Gastroesophageal sphincter (tissue), 4 donors: ENCODE measurements around the gene SLC7A14. TPM values are rescaled to one million over a fixed set of nuclear protein-coding genes. Genes with fewer than 3 reads are reported as not detected.

Experiments
- ATAC-seq: fragments of 150-250 bp; one replicate; pipeline ENCODE4 v1.9.1; 2016; ENCODE audit warnings: mild to moderate bottlenecking, moderate library complexity
- H3K27ac ChIP-seq, 4 donors: fragments of 200-600 bp; sonication (generic) in 3 of 4; 1 replicate in 3 of 4; 2 replicates in 1 of 4; pipeline ENCODE4 v1.5.1; 2016 to 2019
- H3K27me3 ChIP-seq: fragments of 200-600 bp; sonication (generic); one replicate; pipeline ENCODE4 v1.5.1; 2019
- H3K36me3 ChIP-seq, 2 donors: fragments of 200-600 bp; sonication (generic); one replicate each; pipeline ENCODE4 v1.5.1; 2019; ENCODE audit warnings: control low read depth in 1 of 2
- H3K4me1 ChIP-seq, 3 donors: fragments of 200-600 bp; sonication (generic); 1 replicate in 2 of 3; 2 replicates in 1 of 3; pipeline ENCODE4 v1.5.1; 2016 to 2019; ENCODE audit warnings: control low read depth in 2 of 3
- H3K4me3 ChIP-seq, 2 donors: fragments of 200-600 bp; sonication (generic); one replicate each; pipeline ENCODE4 v1.5.1; 2019; ENCODE audit warnings: mild to moderate bottlenecking in 1 of 2, moderate library complexity in 1 of 2
- H3K9me3 ChIP-seq, 3 donors: fragments of 200-600 bp; sonication (generic); one replicate each; pipeline ENCODE4 v1.5.1; 2017 to 2019; ENCODE audit warnings: control low read depth in 2 of 3
- CTCF ChIP-seq, 4 experiments: fragments of 200-600 bp in 2 of 4; fragments of 450-650 bp in 2 of 4; sonication (generic) in 1 of 4; IDR thresholded peaks; one replicate each; pipeline ENCODE4 v1.5.1; 2017 to 2019; ENCODE audit warnings: antibody characterized with exemption in 4 of 4, mild to moderate bottlenecking in 2 of 4, moderate library complexity in 2 of 4
- EP300 ChIP-seq: sonication (generic); formaldehyde crosslinking; IDR thresholded peaks from one replicate; pipeline ENCODE4 v1.6.1; 2017; ENCODE audit warnings: antibody characterized with exemption, mild to moderate bottlenecking
- POLR2A ChIP-seq, 2 donors: fragments of 450-650 bp; IDR thresholded peaks; one replicate each; pipeline ENCODE4 v1.6.1; 2017; ENCODE audit warnings: antibody characterized with exemption in 2 of 2, mild to moderate bottlenecking in 2 of 2, moderate library complexity in 1 of 2
- POLR2AphosphoS5 ChIP-seq: sonication (generic); formaldehyde crosslinking; IDR thresholded peaks from one replicate; pipeline ENCODE4 v1.6.1; 2017; ENCODE audit warnings: antibody characterized with exemption
- WGBS, 2 donors: methylation state at CpG; one replicate each; pipeline ENCODE4 v1.1.5; 2018; ENCODE audit warnings: low coverage in 1 of 2; 5-methylcytosine and 5-hydroxymethylcytosine counted together
- total RNA-seq, 4 donors: library from RNA; depleted of rRNA; stranded (reverse); fragments of >200 nt; gene quantifications; one replicate each; pipeline ENCODE4 v1.1.0, GENCODE V29; 2016

The SLC7A14 gene
- total RNA-seq, result under 1 TPM; under 0.01 to 0.99 (median 0.43) TPM

- Histone ChIP-seq H3K27ac (no peak within 1 kb of the TSS), H3K36me3 (no peaks in the 10 kb centered on the region), H3K9me3 (peaks cover 0 to 7% (median 0%) of the 10 kb centered on the region in 3 donors), H3K4me3 (peak within 1 kb of the TSS in 1 of 2 donors; percentile 11), H3K4me1 (peaks cover 0 to 13% (median 0%) of the 10 kb centered on the region in 3 donors), H3K27me3 (peaks cover 68% of the 10 kb centered on the region)
- ATAC-seq, result no peak
- TF ChIP-seq POLR2A (IDR thresholded peaks at IDR 0.05) (no peak), CTCF (IDR thresholded peaks at IDR 0.05) (no peak), EP300 (no peak), POLR2AphosphoS5 (no peak)
- 0% methylated on average over 6 of the region's 12 CpGs; no CpG with 5 or more reads in 1 of the 2 donors for whole genome bisulfite sequencing, 2 donors
These were observed at the start of gene SLC7A14 for GRCh38 chr3:170585937-170586310. SLC7A14 (minus strand) TSS chr3:170586075; CDS start chr3:170526936, 59,139 bp downstream.

GRCh38 chr3:170635385-170635735, 49.5 kb upstream of the SLC7A14 start:
- no peak for TF ChIP-seq EP300
- TF ChIP-seq POLR2A (IDR thresholded peaks at IDR 0.05), result no peak
- no peak for TF ChIP-seq CTCF (IDR thresholded peaks at IDR 0.05)
- TF ChIP-seq POLR2AphosphoS5, result no peak
- WGBS, 2 donors, result 62 to 64% methylated on average over 2 of the region's 2 CpGs
- Histone ChIP-seq H3K36me3 (no peaks in the 10 kb centered on the region), H3K9me3 (no peaks in the 10 kb centered on the region), H3K4me1 (no peaks in the 10 kb centered on the region), H3K27ac (no peak overlapping the region), H3K27me3 (peaks cover 5% of the 10 kb centered on the region), H3K4me3 (no peak overlapping the region)
- no peak for ATAC-seq

DNA sequence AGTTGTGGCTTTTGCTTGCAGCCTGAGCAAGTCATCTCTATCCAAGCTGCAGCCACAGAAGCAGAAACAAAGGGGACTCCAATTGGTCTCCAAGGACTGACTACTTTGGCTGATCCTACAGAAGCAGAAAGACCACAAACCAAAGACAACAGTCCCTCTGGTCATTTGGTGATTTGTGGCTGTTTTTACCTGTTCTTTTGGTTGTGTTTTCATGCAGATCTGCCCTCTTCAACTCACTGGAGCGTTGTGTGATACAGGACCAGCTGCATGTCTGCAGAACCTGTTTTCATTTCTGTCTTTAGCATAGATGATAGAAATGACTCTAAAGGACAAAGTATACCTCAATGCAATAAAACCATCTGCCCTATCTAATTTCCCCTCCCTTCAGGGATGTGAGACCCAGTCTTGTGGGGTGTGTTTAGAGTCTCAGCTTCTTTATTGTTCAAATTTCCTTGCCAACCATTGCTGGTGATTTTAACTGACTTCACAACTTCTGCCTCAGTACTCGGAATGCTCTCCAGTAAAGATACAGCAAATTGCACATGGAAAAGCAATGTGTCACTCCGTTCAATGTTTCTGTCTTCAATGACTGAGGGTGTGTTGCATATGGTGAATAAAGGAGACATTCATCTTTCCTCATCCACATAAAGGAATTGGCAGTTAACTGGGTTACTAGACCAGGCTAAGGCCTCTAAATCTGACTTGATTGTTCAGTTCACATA, 48.9 kb upstream of the SLC7A14 start:
- H3K9me3 ChIP-seq, result no peaks in the 10 kb centered on the region
- H3K27me3 ChIP-seq, result peaks cover 5% of the 10 kb centered on the region
- no peak for ATAC-seq
- no peak overlapping the region for H3K27ac ChIP-seq
- no peak for TF ChIP-seq POLR2A (IDR thresholded peaks at IDR 0.05)
- TF ChIP-seq CTCF (IDR thresholded peaks at IDR 0.05), result no peak
- no peak for TF ChIP-seq POLR2AphosphoS5
- TF ChIP-seq EP300, result no peak
- WGBS, 2 donors, result 81% methylated on average over 3 of the region's 3 CpGs
- H3K36me3 ChIP-seq, result no peaks in the 10 kb centered on the region
- H3K4me1 ChIP-seq, result no peaks in the 10 kb centered on the region
- no peak overlapping the region for H3K4me3 ChIP-seq

- no peaks in the 10 kb centered on the region for H3K36me3 ChIP-seq
- WGBS, 2 donors, result 62% methylated on average over 4 of the region's 4 CpGs; no CpG with 5 or more reads in 1 of the 2 donors
- no peaks in the 10 kb centered on the region for H3K9me3 ChIP-seq
- H3K4me3 ChIP-seq, result no peak overlapping the region
- no peak for ATAC-seq
- TF ChIP-seq POLR2A (IDR thresholded peaks at IDR 0.05) (no peak), POLR2AphosphoS5 (no peak), CTCF (IDR thresholded peaks at IDR 0.05) (no peak), EP300 (no peak)
- no peak overlapping the region for H3K27ac ChIP-seq
- peaks cover 10% of the 10 kb centered on the region for H3K27me3 ChIP-seq
- no peaks in the 10 kb centered on the region for H3K4me1 ChIP-seq
These were observed 47.7 kb upstream of the SLC7A14 start for GRCh38 chr3:170633573-170633972.

GRCh38 chr3:170632780-170633179, 46.9 kb upstream of the SLC7A14 start:
- Histone ChIP-seq H3K4me1 (no peaks in the 10 kb centered on the region), H3K27me3 (peaks cover 10% of the 10 kb centered on the region), H3K36me3 (no peaks in the 10 kb centered on the region), H3K4me3 (no peak overlapping the region), H3K27ac (no peak overlapping the region), H3K9me3 (no peaks in the 10 kb centered on the region)
- ATAC-seq, result no peak
- 69 to 77% methylated on average over 3 to 4 of the region's 4 CpGs for WGBS, 2 donors
- TF ChIP-seq POLR2A (IDR thresholded peaks at IDR 0.05) (no peak), POLR2AphosphoS5 (no peak), EP300 (no peak), CTCF (IDR thresholded peaks at IDR 0.05) (no peak)
